PC-3 (cell line): ENCODE data around the gene DPPA2. TPM values are rescaled to one million over a fixed set of nuclear protein-coding genes. Genes with fewer than 3 reads are reported as not detected.

Experiments
- ATAC-seq: fragments of 200-7000 bp; cut with Tn5 transposase; 2 replicates; pipeline ENCODE4 v1.9.1; 2020; ENCODE audit warnings: mild to moderate bottlenecking, moderate library complexity
- Bru-seq: library from RNA; stranded (reverse); fragments of 400-500 nt; gene quantifications from one replicate; lab custom pipeline; 2021; lab: Mats Ljungman, UMichigan
- BruChase-seq, 2 experiments: library from RNA; stranded (reverse); fragments of 400-500 nt; gene quantifications; one replicate each; lab custom pipeline; 2021; lab: Mats Ljungman, UMichigan
- BruUV-seq: library from RNA; stranded (reverse); fragments of 400-500 nt; replicated peaks from 2 replicates; lab custom pipeline; 2021; lab: Mats Ljungman, UMichigan
- CTCF ChIA-PET: fragments of 300-600 bp; sonication (Branson Sonifier 250); formaldehyde crosslinking; loops from one replicate; lab custom pipeline; 2022; ENCODE audit warnings: antibody characterized with exemption; lab: Charles Lee
- POLR2A ChIA-PET: fragments of 300-600 bp; sonication (Branson Sonifier 250); formaldehyde crosslinking; loops from one replicate; lab custom pipeline; 2022; ENCODE audit warnings: antibody characterized with exemption; ENCODE audit not compliant: unreplicated experiment; lab: Charles Lee
- DNase-seq: peaks from one replicate; pipeline ENCODE4 v3.0.0-alpha.2; 2015
- H2AFZ ChIP-seq: fragments of 300-600 bp; sonication (generic); 2 replicates; pipeline ENCODE4 v1.6.0; 2016; ENCODE audit warnings: antibody characterized with exemption, low read length
- H3F3A ChIP-seq: fragments of 300-600 bp; sonication (generic); one replicate; pipeline ENCODE4 v1.6.0; 2017; ENCODE audit warnings: antibody characterized with exemption, low read length, control low read depth, mild to moderate bottlenecking; ENCODE audit not compliant: unreplicated experiment
- H3K27ac ChIP-seq: fragments of 300-600 bp; sonication (generic); 2 replicates; pipeline ENCODE4 v1.5.1; 2016; ENCODE audit warnings: mild to moderate bottlenecking, low read length
- H3K27me3 ChIP-seq: fragments of 300-600 bp; sonication (generic); 2 replicates; pipeline ENCODE4 v1.6.1; 2016; ENCODE audit warnings: low read length, mixed read lengths
- H3K36me3 ChIP-seq: fragments of 300-600 bp; sonication (generic); 2 replicates; pipeline ENCODE4 v1.6.1; 2016; ENCODE audit warnings: low read depth, mixed run types, low read length, mixed read lengths
- H3K4me1 ChIP-seq: fragments of 300-600 bp; sonication (generic); 2 replicates; pipeline ENCODE4 v1.5.1; 2016; ENCODE audit warnings: low read length; ENCODE audit not compliant: insufficient read depth
- H3K4me2 ChIP-seq: fragments of 300-600 bp; sonication (generic); 2 replicates; pipeline ENCODE4 v1.6.0; 2016; ENCODE audit warnings: low read length
- H3K4me3 ChIP-seq: fragments of 300-600 bp; sonication (generic); 2 replicates; pipeline ENCODE4 v1.5.1; 2016; ENCODE audit warnings: mild to moderate bottlenecking, low read length, mixed read lengths
- H3K79me2 ChIP-seq: fragments of 300-600 bp; sonication (generic); 2 replicates; pipeline ENCODE4 v1.6.1; 2017; ENCODE audit warnings: low read length, mixed read lengths
- H3K9ac ChIP-seq: fragments of 300-600 bp; sonication (generic); 2 replicates; pipeline ENCODE4 v1.6.0; 2016; ENCODE audit warnings: mild to moderate bottlenecking, low read length
- H3K9me2 ChIP-seq: fragments of 300-600 bp; sonication (generic); replicated peaks from 2 replicates; pipeline ENCODE4 v1.6.1; 2016; ENCODE audit warnings: mixed run types, low read length, mixed read lengths
- H3K9me3 ChIP-seq: fragments of 300-600 bp; sonication (generic); 2 replicates; pipeline ENCODE4 v1.6.1; 2016; ENCODE audit warnings: low read length, mixed read lengths
- H4K20me1 ChIP-seq: fragments of 300-600 bp; sonication (generic); 2 replicates; pipeline ENCODE4 v1.6.1; 2016; ENCODE audit warnings: low read length, mixed read lengths
- CTCF ChIP-seq: fragments of 300-600 bp; sonication (generic); conservative IDR thresholded peaks from 2 replicates; pipeline ENCODE4 v1.5.1; 2017; ENCODE audit warnings: antibody characterized with exemption, low read depth, mild to moderate bottlenecking, low read length
- EZH2 ChIP-seq: fragments of 300-600 bp; sonication (generic); IDR thresholded peaks from one replicate; pipeline ENCODE4 v1.6.1; 2017; ENCODE audit warnings: antibody characterized with exemption, mild to moderate bottlenecking, low read length; ENCODE audit not compliant: unreplicated experiment
- EZH2phosphoT487 ChIP-seq: fragments of 300-600 bp; sonication (generic); IDR thresholded peaks from 2 replicates; pipeline ENCODE4 v1.6.1; 2018; ENCODE audit warnings: mild to moderate bottlenecking, antibody characterized with exemption, low read length, borderline replicate concordance
- intact Hi-C: fragments of 100-400 bp; cut with micrococcal nuclease; formaldehyde crosslinking; loops from 2 replicates; pipeline ENCODE4 v1.9.0; 2023
- long read RNA-seq: library from polyadenylated mRNA; unstranded; transcript quantifications from one replicate; pipeline ENCODE4 v2.0.0, GENCODE V29; 2021; ENCODE audit not compliant: unreplicated experiment
- total RNA-seq: library from RNA; depleted of rRNA; stranded (reverse); fragments of >200 nt; gene quantifications from 2 replicates; pipeline ENCODE4 v1.2.3, GENCODE V29; 2014; rRNA removed

Gene DPPA2
- total RNA-seq = not detected in 2 replicates
- not detected for Bru-seq, nascent RNA
- BruChase-seq, experiment 1, labeled RNA remaining after a 6-hour chase = not detected
- BruChase-seq, experiment 2, labeled RNA remaining after a 2-hour chase = not detected
- long read RNA-seq = 0 reads

- Histone ChIP-seq H3K9me2 (no peaks in the 10 kb centered on the region), H3K4me1 (no peaks in the 10 kb centered on the region), H4K20me1 (no peaks in the 10 kb centered on the region), H3K36me3 (no peaks in the 10 kb centered on the region), H3K27me3 (peaks cover 11% of the 10 kb centered on the region; the same call in 1 of the 2 replicates), H3K4me3 (no peak within 1 kb of the TSS), H3K79me2 (no peaks in the 10 kb centered on the region), H3K4me2 (no peak within 1 kb of the TSS), H2AFZ (no peak within 1 kb of the TSS), H3K27ac (no peak within 1 kb of the TSS), H3F3A (no peaks in the 10 kb centered on the region), H3K9ac (no peak within 1 kb of the TSS), H3K9me3 (no peaks in the 10 kb centered on the region)
- TF ChIP-seq EZH2phosphoT487 (no peak), EZH2 (no peak), CTCF (no peak)
- POLR2A ChIA-PET = no interaction called here
- intact Hi-C loops = no loop called here
- CTCF ChIA-PET = interaction anchor here (0.5 kb wide), 1 partner anchor 172 kb away, joined by 3 read pairs; no protein-coding TSS in a partner anchor
- ATAC-seq = no peak
- BruUV-seq = no TSS peak
- no peak for DNase-seq
These were observed at the start of gene DPPA2 for GRCh38 chr3:109316162-109316730. Gene DPPA2, minus strand, starts transcription at chr3:109316517. Its CDS starts 1,975 bp downstream, at chr3:109314542.

GRCh38 chr3:109364088-109364487 is 47.8 kb upstream of the DPPA2 start:
- H3K4me3 ChIP-seq = no peak overlapping the region
- no peaks in the 10 kb centered on the region for H3K27me3 ChIP-seq
- no peaks in the 10 kb centered on the region for H3K9me3 ChIP-seq
- H3F3A ChIP-seq = no peaks in the 10 kb centered on the region
- BruUV-seq = no TSS peak
- no peak for TF ChIP-seq CTCF
- TF ChIP-seq EZH2 = no peak
- TF ChIP-seq EZH2phosphoT487 = no peak
- no peak overlapping the region for H3K4me2 ChIP-seq
- no peaks in the 10 kb centered on the region for H3K9me2 ChIP-seq
- H3K79me2 ChIP-seq = no peaks in the 10 kb centered on the region
- no peak overlapping the region for H2AFZ ChIP-seq
- H3K27ac ChIP-seq = no peak overlapping the region
- ATAC-seq (no peak), DNase-seq (no peak)
- ChIA-PET CTCF (interaction anchor here (0.6 kb wide), 1 partner anchor 47 kb away, joined by 3 read pairs; no protein-coding TSS in a partner anchor), POLR2A (no interaction called here)
- no peaks in the 10 kb centered on the region for H3K36me3 ChIP-seq
- intact Hi-C loops = no loop called here
- H3K4me1 ChIP-seq = no peaks in the 10 kb centered on the region
- H3K9ac ChIP-seq = no peak overlapping the region
- no peaks in the 10 kb centered on the region for H4K20me1 ChIP-seq

GRCh38 chr3:109363634-109364033 is 47.3 kb upstream of the DPPA2 start:
- ATAC-seq (peak; percentile 22; the same call in 1 of the 2 replicates), DNase-seq (peak; percentile 38)
- Histone ChIP-seq H2AFZ (no peak overlapping the region), H3K9me2 (no peaks in the 10 kb centered on the region), H4K20me1 (no peaks in the 10 kb centered on the region), H3K27ac (no peak overlapping the region), H3K27me3 (no peaks in the 10 kb centered on the region), H3K79me2 (no peaks in the 10 kb centered on the region), H3K36me3 (no peaks in the 10 kb centered on the region), H3K9me3 (no peaks in the 10 kb centered on the region), H3F3A (no peaks in the 10 kb centered on the region), H3K4me3 (no peak overlapping the region), H3K4me1 (no peaks in the 10 kb centered on the region), H3K9ac (no peak overlapping the region), H3K4me2 (no peak overlapping the region)
- intact Hi-C loops = no loop called here
- POLR2A ChIA-PET = no interaction called here
- TF ChIP-seq CTCF (no peak), EZH2 (no peak), EZH2phosphoT487 (no peak)
- BruUV-seq = no TSS peak
- CTCF ChIA-PET = no interaction called here
